Measurements from ENCODE around the gene ZNF668. TPM values are rescaled to one million over a fixed set of nuclear protein-coding genes. Genes with fewer than 3 reads are reported as not detected.

Gene ZNF668
- total and polyA plus RNA-seq, 2 donors (not counting 1 experiment from before 2014, with no cell fraction given) = 5.8 to 12.0 TPM

DNA sequence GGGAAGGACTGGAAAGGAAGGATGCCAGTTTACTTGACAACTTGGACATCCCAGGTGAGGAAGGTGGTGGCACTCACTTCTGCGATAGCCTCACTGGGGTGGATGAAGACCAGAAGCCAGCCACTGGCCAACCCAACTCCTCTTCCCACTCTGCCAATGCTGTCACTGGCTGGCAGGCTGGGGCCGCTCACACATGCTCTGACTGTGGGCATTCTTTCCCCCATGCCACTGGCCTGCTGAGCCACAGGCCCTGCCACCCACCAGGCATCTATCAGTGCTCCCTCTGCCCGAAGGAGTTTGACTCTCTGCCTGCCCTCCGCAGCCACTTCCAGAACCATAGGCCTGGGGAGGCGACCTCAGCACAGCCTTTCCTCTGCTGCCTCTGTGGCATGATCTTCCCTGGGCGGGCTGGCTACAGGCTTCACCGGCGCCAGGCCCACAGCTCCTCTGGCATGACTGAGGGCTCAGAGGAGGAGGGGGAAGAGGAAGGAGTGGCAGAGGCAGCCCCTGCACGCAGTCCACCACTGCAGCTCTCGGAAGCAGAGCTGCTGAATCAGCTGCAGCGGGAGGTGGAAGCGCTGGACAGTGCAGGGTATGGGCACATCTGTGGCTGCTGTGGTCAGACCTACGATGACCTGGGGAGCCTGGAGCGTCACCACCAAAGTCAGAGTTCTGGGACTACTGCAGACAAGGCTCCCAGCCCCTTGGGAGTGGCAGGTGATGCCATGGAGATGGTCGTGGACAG is 4.7 kb upstream of the ZNF668 start:
- Histone ChIP-seq H3K79me2 (ENCODE audit: control insufficient read depth, insufficient read depth, low read length) (peaks cover 73% of the 10 kb centered on the region), H3K27me3 (replicated peaks in 1 of 4; ENCODE audit: control extremely low read depth in 1 of 4, control insufficient read depth in 3 of 4, insufficient read depth in 4 of 4, low read length in 3 of 4) (no peaks in the 10 kb centered on the region), H3K4me3 (ENCODE audit: control extremely low read depth in 1 of 5, extremely low read depth in 1 of 5, insufficient read depth in 1 of 5, low read depth in 2 of 5, low read length in 4 of 5) (no peak overlapping the region), H3K9me3 (ENCODE audit: control extremely low read depth in 1 of 3, control insufficient read depth in 2 of 3, insufficient read depth in 1 of 3, low read length in 2 of 3) (peaks cover 0 to under 1% (median 0%) of the 10 kb centered on the region in 3 donors), H3K27ac (ENCODE audit: low read length in 2 of 2) (no peak overlapping the region), H3K4me2 (replicated peaks; ENCODE audit: low read depth, low read length, poor library complexity, severe bottlenecking) (no peak overlapping the region), H2AFZ (ENCODE audit: insufficient read depth, low read depth, low read length, poor library complexity, severe bottlenecking) (no peak overlapping the region), H4K20me1 (ENCODE audit: control insufficient read depth, insufficient read depth, low read length, poor library complexity, severe bottlenecking) (peaks cover 69% of the 10 kb centered on the region), H3K4me1 (ENCODE audit: control insufficient read depth in 2 of 2, insufficient read depth in 2 of 2, low read length in 2 of 2) (peaks cover 9 to 17% of the 10 kb centered on the region in 2 donors), H3K36me3 (replicated peaks in 1 of 2; ENCODE audit: control extremely low read depth in 1 of 2, control insufficient read depth in 1 of 2, extremely low read depth in 1 of 2, insufficient read depth in 2 of 2, low read length in 1 of 2) (peaks cover 0 to 57% of the 10 kb centered on the region in 2 experiments), H3K9ac (ENCODE audit: low read length) (no peak overlapping the region)
- Mint-ChIP-seq H3K27me3 (no peaks in the 10 kb centered on the region), H3K4me1 (peaks cover 29% of the 10 kb centered on the region), H3K27ac (no peak overlapping the region), H3K4me3 (no peak overlapping the region), H3K9me3 (ENCODE audit: insufficient read depth) (no peaks in the 10 kb centered on the region)
- POLR2A ChIA-PET = no interaction called here
- intact Hi-C loops (cut with micrococcal nuclease) = no loop called here
- no peak for ATAC-seq (ENCODE audit: low read depth)
- CTCF ChIA-PET = interaction anchor here (0.6 kb wide), 1 partner anchor 80 kb away, joined by 5 read pairs; no protein-coding TSS in a partner anchor
- TF ChIP-seq, protein P1, sequence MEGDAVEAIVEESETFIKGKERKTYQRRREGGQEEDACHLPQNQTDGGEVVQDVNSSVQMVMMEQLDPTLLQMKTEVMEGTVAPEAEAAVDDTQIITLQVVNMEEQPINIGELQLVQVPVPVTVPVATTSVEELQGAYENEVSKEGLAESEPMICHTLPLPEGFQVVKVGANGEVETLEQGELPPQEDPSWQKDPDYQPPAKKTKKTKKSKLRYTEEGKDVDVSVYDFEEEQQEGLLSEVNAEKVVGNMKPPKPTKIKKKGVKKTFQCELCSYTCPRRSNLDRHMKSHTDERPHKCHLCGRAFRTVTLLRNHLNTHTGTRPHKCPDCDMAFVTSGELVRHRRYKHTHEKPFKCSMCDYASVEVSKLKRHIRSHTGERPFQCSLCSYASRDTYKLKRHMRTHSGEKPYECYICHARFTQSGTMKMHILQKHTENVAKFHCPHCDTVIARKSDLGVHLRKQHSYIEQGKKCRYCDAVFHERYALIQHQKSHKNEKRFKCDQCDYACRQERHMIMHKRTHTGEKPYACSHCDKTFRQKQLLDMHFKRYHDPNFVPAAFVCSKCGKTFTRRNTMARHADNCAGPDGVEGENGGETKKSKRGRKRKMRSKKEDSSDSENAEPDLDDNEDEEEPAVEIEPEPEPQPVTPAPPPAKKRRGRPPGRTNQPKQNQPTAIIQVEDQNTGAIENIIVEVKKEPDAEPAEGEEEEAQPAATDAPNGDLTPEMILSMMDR (IDR thresholded peaks at IDR 0.05) = no peak
- TF ChIP-seq EZH2 (IDR thresholded peaks at IDR 0.05; ENCODE audit: borderline replicate concordance, insufficient read depth, low read depth, low read length, poor library complexity, severe bottlenecking) = no peak
- no peak for DNase-seq
- 98% methylated on average over 15 of the region's 15 CpGs for WGBS (ENCODE audit: insufficient coverage)
